Adipocyte (in vitro differentiated cells): ENCODE data around the gene HERC2.

Source experiments
- DNase-seq: peaks from one replicate; pipeline ENCODE4 v3.0.0-alpha.2; 2015; ENCODE audit warnings: low read depth
- H3K27me3 ChIP-seq: replicated peaks from 2 replicates; pipeline ENCODE4 v1.7.0; 2013; ENCODE audit warnings: mild to moderate bottlenecking, low read length, moderate library complexity; ENCODE audit not compliant: control insufficient read depth, insufficient read depth
- H3K36me3 ChIP-seq: 2 replicates; pipeline ENCODE4 v1.7.0; 2013; ENCODE audit warnings: low read length, mild to moderate bottlenecking, moderate library complexity; ENCODE audit not compliant: control insufficient read depth, insufficient read depth, severe bottlenecking
- H3K4me1 ChIP-seq: 2 replicates; pipeline ENCODE4 v1.7.0; 2013; ENCODE audit warnings: mild to moderate bottlenecking, low read length, moderate library complexity; ENCODE audit not compliant: control insufficient read depth, insufficient read depth
- H3K4me3 ChIP-seq: 2 replicates; pipeline ENCODE4 v1.7.0; 2013; ENCODE audit warnings: mild to moderate bottlenecking, low read length, moderate library complexity
- H3K9ac ChIP-seq: 2 replicates; pipeline ENCODE4 v1.7.0; 2013; ENCODE audit warnings: mild to moderate bottlenecking, low read length, moderate library complexity
- H3K9me3 ChIP-seq: 2 replicates; pipeline ENCODE4 v1.7.0; 2013; ENCODE audit warnings: mild to moderate bottlenecking, low read length, moderate library complexity; ENCODE audit not compliant: control insufficient read depth

HERC2 gene

DNA sequence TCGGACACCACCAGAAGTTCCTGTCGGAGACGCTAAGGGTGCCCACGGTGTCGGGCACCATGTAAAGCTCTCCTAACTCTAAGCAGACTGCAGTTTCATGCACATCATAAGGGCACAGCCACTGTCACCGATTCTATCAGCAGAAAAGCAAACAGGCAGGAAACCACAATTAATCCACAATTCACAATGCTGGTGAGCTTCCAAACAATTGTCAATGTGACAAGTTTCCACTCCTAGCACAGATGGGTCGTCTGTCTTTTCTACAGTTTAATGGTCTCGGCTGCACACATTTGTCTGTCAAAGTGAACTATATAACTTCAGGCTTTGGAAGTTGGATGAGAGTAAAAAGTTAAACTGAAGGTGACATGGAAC lies 214.1 kb downstream of the HERC2 start:
- Histone ChIP-seq H3K9me3 (no peaks in the 10 kb centered on the region), H3K9ac (no peak overlapping the region), H3K4me3 (peak overlapping the region; percentile 80), H3K27me3 (peaks cover 14% of the 10 kb centered on the region), H3K4me1 (peaks cover 16% of the 10 kb centered on the region), H3K36me3 (peaks cover 23% of the 10 kb centered on the region)
- no peak for DNase-seq

DNA sequence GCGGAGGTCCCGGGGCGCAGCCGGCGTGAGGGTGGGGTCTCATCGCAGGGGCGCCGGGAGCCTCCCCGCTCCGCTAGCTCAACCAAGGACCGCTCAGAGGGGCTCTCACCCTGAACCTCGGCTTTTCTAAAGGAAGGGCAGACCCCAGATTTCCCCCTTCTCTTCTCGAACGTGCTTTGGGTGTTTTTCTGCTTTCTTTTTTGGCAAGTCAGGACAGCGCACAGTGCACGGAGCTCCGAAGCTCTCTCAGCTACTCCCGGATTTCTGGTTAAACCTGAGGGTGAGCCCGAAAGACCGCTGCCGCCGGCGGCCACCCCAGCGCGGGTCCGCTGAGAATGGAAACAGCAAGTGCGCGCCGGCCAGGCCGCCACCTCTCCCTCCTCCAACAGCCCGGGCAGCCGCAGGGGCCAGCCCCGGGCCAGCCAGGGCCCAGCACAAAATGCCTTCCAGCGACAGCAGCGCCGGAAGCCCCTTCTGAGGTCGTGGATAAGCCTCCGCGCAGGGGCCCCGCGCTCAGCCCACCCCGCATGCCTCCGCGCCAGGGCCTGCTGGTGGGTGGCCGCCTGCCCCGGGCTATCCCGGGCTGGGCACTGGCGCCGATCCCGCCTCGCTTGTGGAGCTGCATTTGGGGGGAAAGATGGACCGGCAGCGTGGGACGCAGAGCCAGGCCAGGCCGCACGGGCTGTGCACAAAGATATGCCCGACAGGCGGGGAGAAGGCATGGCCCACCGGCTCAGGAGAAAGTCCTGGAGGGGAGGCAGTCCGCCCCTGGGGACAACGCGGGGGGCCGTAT lies 214.7 kb downstream of the HERC2 start:
- H3K36me3 ChIP-seq, result peaks cover 17% of the 10 kb centered on the region
- H3K27me3 ChIP-seq, result peaks cover 17% of the 10 kb centered on the region
- H3K9ac ChIP-seq, result peak overlapping the region; percentile 66
- no peaks in the 10 kb centered on the region for H3K9me3 ChIP-seq
- peak; percentile 52 for DNase-seq
- peak overlapping the region; percentile 80 for H3K4me3 ChIP-seq
- H3K4me1 ChIP-seq, result peaks cover 16% of the 10 kb centered on the region

DNA sequence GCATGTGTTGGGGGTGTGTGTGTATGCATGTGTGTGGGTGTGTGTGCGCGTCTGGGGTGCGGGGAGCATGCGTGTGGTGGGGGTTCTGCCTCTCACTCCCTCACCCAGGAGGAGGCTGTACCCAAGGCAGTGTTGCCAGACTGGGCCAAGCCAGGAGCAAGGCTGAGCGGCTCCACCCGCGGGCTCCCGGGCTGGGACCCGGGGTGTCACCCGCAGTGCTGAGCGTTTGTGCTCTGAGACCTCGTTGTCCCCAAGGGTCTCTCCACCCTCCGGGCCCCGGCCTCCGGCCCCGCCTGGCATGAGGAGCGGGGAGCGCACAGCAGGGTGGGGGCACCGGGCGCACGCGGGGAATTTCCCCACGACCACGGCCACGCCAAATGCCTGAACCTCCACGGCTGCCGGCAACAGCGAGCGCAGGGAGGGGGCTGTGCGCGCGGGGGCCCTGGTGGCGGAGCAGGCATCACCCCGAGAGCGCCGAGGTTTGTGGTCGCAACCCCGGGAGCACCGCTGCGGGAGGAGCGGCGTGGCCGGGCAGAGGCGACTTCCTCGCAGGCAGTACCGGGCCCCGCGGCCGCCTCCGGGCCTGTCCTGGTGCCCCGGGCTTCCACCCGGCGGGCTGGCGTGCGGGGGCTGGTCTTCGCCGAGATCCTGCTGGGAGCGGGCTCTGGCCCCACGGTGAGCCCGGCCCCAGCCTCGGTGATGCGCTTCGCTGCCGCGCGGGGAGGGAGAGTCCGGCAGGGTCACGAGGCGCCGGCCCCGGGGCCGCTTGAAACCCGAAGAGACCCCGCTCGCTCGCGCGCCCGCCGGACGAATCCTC lies 215.5 kb downstream of the HERC2 start:
- H3K4me3 ChIP-seq, result peak overlapping the region; percentile 80
- no peaks in the 10 kb centered on the region for H3K9me3 ChIP-seq
- H3K36me3 ChIP-seq, result peaks cover 9% of the 10 kb centered on the region
- peaks cover 16% of the 10 kb centered on the region for H3K4me1 ChIP-seq
- peaks cover 22% of the 10 kb centered on the region for H3K27me3 ChIP-seq
- peak; percentile 58 for DNase-seq
- peak overlapping the region; percentile 66 for H3K9ac ChIP-seq

DNA sequence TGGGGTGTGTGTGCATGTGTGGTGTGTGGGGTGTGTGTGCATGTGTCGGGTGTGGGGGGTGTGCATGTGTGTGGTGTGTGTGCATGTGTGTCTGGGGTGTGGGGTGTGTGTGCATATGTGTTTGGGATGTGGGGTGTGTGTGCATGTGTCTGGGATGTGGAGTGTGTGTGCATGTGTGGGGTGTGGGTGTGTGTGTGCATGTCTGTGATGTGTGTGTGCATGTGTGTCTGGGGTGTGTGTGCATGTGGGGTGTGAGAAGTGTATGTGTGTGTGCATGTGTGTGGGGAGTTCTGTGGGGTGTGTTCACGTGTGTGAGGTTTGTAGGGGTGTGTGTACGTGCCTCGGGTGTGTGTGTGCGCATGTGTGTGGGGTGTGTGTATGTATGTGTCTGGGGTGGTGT lies 216.2 kb downstream of the HERC2 start:
- H3K4me3 ChIP-seq, result no peak overlapping the region
- peaks cover 2% of the 10 kb centered on the region for H3K36me3 ChIP-seq
- peaks cover 16% of the 10 kb centered on the region for H3K4me1 ChIP-seq
- H3K9me3 ChIP-seq, result no peaks in the 10 kb centered on the region
- H3K9ac ChIP-seq, result no peak overlapping the region
- DNase-seq, result no peak
- peaks cover 22% of the 10 kb centered on the region for H3K27me3 ChIP-seq

DNA sequence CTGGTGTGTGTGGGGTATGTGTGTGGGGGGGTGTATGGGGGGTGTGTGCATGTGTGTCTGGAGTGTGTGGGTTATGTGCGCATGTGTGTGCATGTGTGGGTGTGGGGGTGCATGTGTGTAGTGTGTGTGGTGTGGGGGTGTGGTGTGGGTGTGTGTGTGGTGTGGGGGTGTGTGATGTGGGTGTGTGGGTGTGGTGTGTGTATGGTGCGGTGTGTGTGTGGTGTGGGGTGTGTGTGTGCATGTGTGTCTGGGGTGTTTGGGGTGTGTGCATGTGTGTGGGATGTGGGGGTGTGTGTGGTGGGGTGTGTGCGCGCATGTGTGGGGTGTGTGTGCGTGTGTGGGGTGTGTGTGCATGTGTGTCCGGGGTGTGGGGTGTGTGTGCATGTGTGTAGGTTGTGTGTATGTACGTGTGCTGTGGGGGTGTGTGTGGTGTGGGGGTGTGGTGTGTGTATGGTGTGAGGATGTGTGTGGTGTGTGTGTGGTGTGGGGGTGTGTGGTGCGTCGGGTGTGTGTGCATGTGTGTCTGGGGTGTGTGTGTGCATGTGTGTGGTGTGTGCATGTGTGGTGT lies 216.7 kb downstream of the HERC2 start:
- Histone ChIP-seq H3K9me3 (no peaks in the 10 kb centered on the region), H3K36me3 (no peaks in the 10 kb centered on the region), H3K27me3 (peaks cover 22% of the 10 kb centered on the region), H3K4me1 (peaks cover 13% of the 10 kb centered on the region), H3K4me3 (no peak overlapping the region), H3K9ac (no peak overlapping the region)
- DNase-seq, result no peak

DNA sequence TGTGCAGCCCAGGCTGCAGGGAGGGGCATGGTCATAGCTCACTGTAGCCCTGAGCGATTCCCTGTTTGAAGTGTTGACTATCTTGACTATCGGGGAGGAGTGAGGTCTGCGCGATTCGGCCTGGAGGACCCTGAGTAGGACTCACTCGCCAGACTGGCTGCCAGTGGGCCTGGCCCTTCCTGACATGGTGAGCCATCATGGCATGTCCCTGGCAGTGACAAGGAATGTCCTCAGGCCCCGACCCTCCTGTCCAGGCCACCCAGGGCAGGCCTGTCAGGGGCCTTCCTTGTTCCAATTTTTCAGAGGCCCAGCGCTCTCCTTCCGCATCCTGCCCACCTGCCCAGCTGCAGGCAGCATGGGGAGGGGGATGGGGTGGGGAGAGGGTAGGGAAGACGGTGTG lies 217.7 kb downstream of the HERC2 start:
- H3K27me3 ChIP-seq, result peaks cover 22% of the 10 kb centered on the region
- H3K9ac ChIP-seq, result no peak overlapping the region
- DNase-seq, result no peak
- H3K4me1 ChIP-seq, result peaks cover 14% of the 10 kb centered on the region
- no peaks in the 10 kb centered on the region for H3K9me3 ChIP-seq
- no peak overlapping the region for H3K4me3 ChIP-seq
- no peaks in the 10 kb centered on the region for H3K36me3 ChIP-seq

DNA sequence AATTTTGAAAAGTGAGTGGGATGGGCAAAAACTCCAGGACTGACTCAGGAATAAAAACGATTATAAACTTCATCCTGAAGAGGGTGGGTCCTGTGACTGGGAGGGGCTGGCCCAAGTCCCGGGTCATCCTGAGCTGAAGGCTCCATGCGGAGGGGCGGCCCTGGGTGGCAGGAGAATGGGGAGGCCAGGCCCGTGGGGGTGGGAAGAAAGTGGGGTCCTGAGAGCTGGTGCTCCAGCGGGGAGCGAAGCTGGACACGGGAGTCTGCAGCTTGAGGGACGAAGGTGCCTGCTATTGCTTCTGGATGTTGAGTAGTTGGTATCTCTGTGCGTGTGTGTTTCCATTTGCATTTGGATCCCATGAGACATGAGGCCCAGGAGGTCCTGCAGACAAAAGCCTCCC lies 218.1 kb downstream of the HERC2 start:
- H3K4me3 ChIP-seq, result no peak overlapping the region
- no peaks in the 10 kb centered on the region for H3K36me3 ChIP-seq
- no peaks in the 10 kb centered on the region for H3K9me3 ChIP-seq
- no peak overlapping the region for H3K9ac ChIP-seq
- H3K4me1 ChIP-seq, result peaks cover 16% of the 10 kb centered on the region
- no peak for DNase-seq
- peaks cover 22% of the 10 kb centered on the region for H3K27me3 ChIP-seq

DNA sequence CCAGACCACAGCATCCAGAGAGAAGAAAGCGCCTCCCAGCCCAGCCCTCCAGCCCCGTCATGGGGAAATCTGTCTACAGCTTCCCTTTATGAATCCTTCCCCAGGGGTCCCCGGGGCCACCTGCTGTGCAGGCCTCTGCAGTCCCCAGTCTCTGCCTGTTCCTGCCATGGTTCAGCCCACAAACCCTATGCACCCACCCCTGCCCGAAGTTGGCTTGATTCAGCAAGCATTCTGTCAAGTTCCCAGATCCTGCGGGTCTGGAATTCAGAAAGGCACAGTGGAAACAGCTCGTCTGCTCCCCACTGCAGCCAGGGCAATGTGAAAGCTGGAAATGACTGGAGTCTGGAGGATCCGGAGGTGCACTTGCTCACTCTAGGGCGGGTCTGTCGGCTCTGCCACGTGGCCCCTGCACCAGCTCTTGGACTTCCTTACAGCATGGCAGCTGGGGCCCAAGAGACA lies 220.0 kb downstream of the HERC2 start:
- H3K4me1 ChIP-seq, result peaks cover 26% of the 10 kb centered on the region
- H3K9ac ChIP-seq, result no peak overlapping the region
- H3K36me3 ChIP-seq, result no peaks in the 10 kb centered on the region
- no peak overlapping the region for H3K4me3 ChIP-seq
- no peaks in the 10 kb centered on the region for H3K9me3 ChIP-seq
- no peak for DNase-seq
- peaks cover 22% of the 10 kb centered on the region for H3K27me3 ChIP-seq

DNA sequence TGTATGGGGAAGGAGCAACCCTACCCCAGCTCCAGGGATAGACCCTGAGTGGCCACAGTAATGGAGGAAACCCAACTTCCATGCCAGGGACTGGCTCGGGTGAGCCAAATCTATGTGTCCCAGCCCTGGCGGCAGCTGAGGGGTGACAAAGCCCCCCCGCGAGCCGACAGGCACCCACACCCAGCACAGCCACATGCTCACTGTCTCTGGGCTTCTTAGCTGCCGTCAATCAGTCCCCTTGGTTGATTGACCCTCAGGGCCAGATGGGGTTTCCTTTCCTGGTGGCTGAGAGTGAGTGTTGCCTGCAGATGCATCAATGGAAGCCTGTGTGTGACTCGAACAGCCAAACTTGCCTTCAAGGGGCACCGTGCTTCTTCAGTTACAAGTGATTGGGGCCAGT lies 220.8 kb downstream of the HERC2 start:
- Histone ChIP-seq H3K36me3 (no peaks in the 10 kb centered on the region), H3K9me3 (no peaks in the 10 kb centered on the region), H3K9ac (no peak overlapping the region), H3K4me3 (no peak overlapping the region), H3K4me1 (peaks cover 32% of the 10 kb centered on the region), H3K27me3 (peaks cover 23% of the 10 kb centered on the region)
- DNase-seq, result no peak

DNA sequence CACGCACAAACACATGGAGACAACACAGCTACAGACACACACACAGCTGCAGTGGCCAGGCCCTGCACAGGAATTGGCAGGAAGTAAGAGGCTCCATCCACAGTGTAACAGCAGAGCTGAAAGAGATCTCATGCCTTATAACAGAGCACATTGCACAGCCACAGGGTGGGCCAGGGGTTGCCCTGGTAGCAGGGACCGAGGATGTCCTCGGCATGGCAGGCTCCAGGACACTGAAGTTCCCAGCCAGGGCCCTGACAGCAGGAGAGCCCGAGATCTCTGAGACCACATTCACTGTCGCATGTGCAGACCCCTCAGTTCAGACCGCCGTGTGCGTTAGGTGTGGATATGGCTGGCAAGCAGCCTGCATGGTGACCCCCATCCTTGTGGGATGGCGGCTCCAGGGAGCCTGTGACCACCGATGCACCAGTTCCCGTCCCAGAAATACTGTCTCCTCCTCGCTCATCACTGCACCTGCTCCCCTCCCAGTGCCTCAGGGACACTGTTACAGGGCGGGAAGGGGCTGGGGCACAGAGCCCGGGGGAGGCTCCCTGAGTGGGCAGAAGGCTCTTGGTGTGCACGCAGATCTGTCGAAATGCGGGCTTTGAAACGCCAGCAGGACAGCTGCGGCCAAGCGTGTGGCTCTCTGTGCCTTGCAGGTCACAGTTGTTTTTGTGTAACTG lies 221.3 kb downstream of the HERC2 start:
- H3K4me1 ChIP-seq, result peaks cover 37% of the 10 kb centered on the region
- peaks cover 23% of the 10 kb centered on the region for H3K27me3 ChIP-seq
- H3K36me3 ChIP-seq, result no peaks in the 10 kb centered on the region
- no peak overlapping the region for H3K4me3 ChIP-seq
- DNase-seq, result no peak
- H3K9ac ChIP-seq, result no peak overlapping the region
- no peaks in the 10 kb centered on the region for H3K9me3 ChIP-seq
